K562 (cell line): ENCODE data around the gene TIAM1. TPM values are rescaled to one million over a fixed set of nuclear protein-coding genes. Genes with fewer than 3 reads are reported as not detected.

Source experiments
- ATAC-seq: fragments of 200-7000 bp; cut with Tn5 transposase; 3 replicates; pipeline ENCODE4 v1.9.1; 2020; ENCODE audit warnings: moderate library complexity
- BruUV-seq: library from RNA; stranded (reverse); fragments of 400-500 nt; replicated peaks from 2 replicates; lab custom pipeline; 2021; lab: Mats Ljungman, UMichigan
- CTCF ChIA-PET: fragments of 300-600 bp; formaldehyde crosslinking; extraction: SDS; loops from one replicate; lab custom pipeline; 2021; ENCODE audit warnings: low intra/inter-chr PET ratio; lab: Yijun Ruan, JAX
- POLR2A ChIA-PET: fragments of 300-600, 350-650 bp; sonication (Branson Sonifier 250); formaldehyde crosslinking; extraction: SDS; loops from one replicate; lab custom pipeline; 2021; ENCODE audit warnings: antibody characterized with exemption, inconsistent platforms; lab: Yijun Ruan, JAX
- DNase-seq, 4 experiments: peaks; one replicate each; pipeline versions ENCODE4 v3.0.0 to v3.0.0-alpha.2; 2011 to 2018; ENCODE audit warnings: low spot score in 3 of 4, mixed read lengths in 3 of 4; ENCODE audit errors: extremely low read depth in 1 of 4
- FAIRE-seq: peaks from 2 replicates; lab custom pipeline; 2011; peaks lifted over from hg19 to GRCh38; lab: Jason Lieb, UNC
- H2AFZ ChIP-seq: 2 replicates; pipeline ENCODE4 v1.6.0; 2011; ENCODE audit warnings: low read depth, low read length, control low read depth, inconsistent platforms
- H3K27ac ChIP-seq: fragments of 200-600 bp; 3 replicates; pipeline ENCODE4 v1.8.0; 2011; ENCODE audit warnings: low read depth, mild to moderate bottlenecking, control low read depth, inconsistent platforms, low read length, moderate library complexity, mixed read lengths; ENCODE audit errors: extremely low read depth
- H3K27me3 ChIP-seq, 2 experiments: fragments of 300-600 bp in 1 of 2; 2 replicates in 1 of 2; 3 replicates in 1 of 2; pipeline versions ENCODE4 v1.6.0 to v1.8.0; 2011; ENCODE audit warnings: inconsistent platforms in 2 of 2, low read length in 2 of 2, mild to moderate bottlenecking in 1 of 2, mixed read lengths in 1 of 2, moderate library complexity in 1 of 2; ENCODE audit not compliant: control insufficient read depth in 2 of 2, insufficient read depth in 2 of 2
- H3K36me3 ChIP-seq: fragments of 300-600 bp; 3 replicates; pipeline ENCODE4 v1.8.0; 2011; ENCODE audit warnings: mild to moderate bottlenecking, low read length, inconsistent platforms; ENCODE audit not compliant: control insufficient read depth, insufficient read depth
- H3K4me1 ChIP-seq, 2 experiments: fragments of 200-600 bp in 1 of 2; replicated peaks in 1 of 2; 2 replicates in 1 of 2; 3 replicates in 1 of 2; pipeline versions ENCODE4 v1.5.1 to v1.8.0; 2011; ENCODE audit warnings: inconsistent platforms in 2 of 2, low read length in 2 of 2, mild to moderate bottlenecking in 1 of 2, mixed read lengths in 1 of 2, moderate library complexity in 1 of 2; ENCODE audit not compliant: control insufficient read depth in 2 of 2, insufficient read depth in 2 of 2
- H3K4me2 ChIP-seq: 2 replicates; pipeline ENCODE4 v1.6.1; 2011; ENCODE audit warnings: low read length, control low read depth, inconsistent platforms, mixed read lengths; ENCODE audit not compliant: insufficient read depth
- H3K4me3 ChIP-seq: fragments of 200-600 bp; sonication (generic), shearing (Covaris generic); 2 replicates; pipeline ENCODE4 v1.5.1; 2016; ENCODE audit warnings: control low read depth, inconsistent platforms
- H3K79me2 ChIP-seq: fragments of 200-600 bp; 3 replicates; pipeline ENCODE4 v1.8.0; 2011; ENCODE audit warnings: low read length, inconsistent platforms; ENCODE audit not compliant: control insufficient read depth, insufficient read depth
- H3K9ac ChIP-seq, 2 experiments: 2 replicates each; pipeline versions ENCODE4 v1.6.0 to v1.6.1; 2011; ENCODE audit warnings: low read depth in 2 of 2, low read length in 2 of 2, control low read depth in 1 of 2, inconsistent platforms in 1 of 2, mild to moderate bottlenecking in 1 of 2, mixed read lengths in 1 of 2; ENCODE audit not compliant: insufficient read depth in 1 of 2
- H3K9me1 ChIP-seq: one replicate; pipeline ENCODE4 v1.6.0; 2011; ENCODE audit warnings: inconsistent platforms, mild to moderate bottlenecking, low read length, moderate library complexity; ENCODE audit not compliant: control insufficient read depth, insufficient read depth
- H3K9me3 ChIP-seq: replicated peaks from 2 replicates; pipeline ENCODE4 v1.5.1; 2011; ENCODE audit warnings: low read depth, low read length, inconsistent platforms; ENCODE audit not compliant: control insufficient read depth, insufficient read depth
- H4K20me1 ChIP-seq: replicated peaks from 2 replicates; pipeline ENCODE4 v1.6.1; 2011; ENCODE audit warnings: low read length, inconsistent platforms, mixed read lengths; ENCODE audit not compliant: control insufficient read depth, insufficient read depth
- GATAD2A ChIP-seq: fragments of 450-650 bp; IDR thresholded peaks from 2 replicates; pipeline ENCODE4 v1.6.1; 2017
- HCFC1 ChIP-seq: IDR thresholded peaks from 2 replicates; pipeline ENCODE4 v1.6.1; 2012; ENCODE audit warnings: low read depth, low read length, improper control_type of control experiment
- ILK ChIP-seq: fragments of 450-650 bp; IDR thresholded peaks from 2 replicates; pipeline ENCODE4 v1.6.1; 2016; ENCODE audit warnings: missing genetic modification characterization, low read depth, mild to moderate bottlenecking, missing compliant biosample characterization, moderate library complexity, borderline replicate concordance
- NELFE ChIP-seq: IDR thresholded peaks from 2 replicates; pipeline ENCODE4 v1.6.1; 2011; ENCODE audit warnings: mild to moderate bottlenecking; ENCODE audit not compliant: insufficient read depth, insufficient read length
- SMARCC2 ChIP-seq: fragments of 450-650 bp; IDR thresholded peaks from 2 replicates; pipeline ENCODE4 v1.6.1; 2017; ENCODE audit warnings: antibody characterized with exemption, moderate library complexity, mild to moderate bottlenecking, low read depth
- U2AF2 ChIP-seq: fragments of 200-400 bp; formaldehyde crosslinking; optimal IDR thresholded peaks from 2 replicates; pipeline ENCODE3; 2017; ENCODE audit warnings: low read depth, mild to moderate bottlenecking, low read length
- ZBED1 ChIP-seq: IDR thresholded peaks from 2 replicates; pipeline ENCODE4 v1.6.1; 2014
- ZNF124 ChIP-seq: sonication (generic); formaldehyde crosslinking; IDR thresholded peaks from 2 replicates; pipeline ENCODE4 v1.8.1; 2022; ENCODE audit warnings: missing genetic modification reagents
- WGBS: fragments of 100-300 bp; shearing (Covaris generic); methylation state at CpG from one replicate; pipeline ENCODE4 v1.1.6; 2016; ENCODE audit warnings: low coverage, mixed read lengths; ENCODE audit not compliant: insufficient coverage; ENCODE audit errors: missing lambda C conversion rate; 5-methylcytosine and 5-hydroxymethylcytosine counted together
- in situ Hi-C: fragments of 300-500 bp; cut with MboI; formaldehyde crosslinking; loops from 4 replicates; pipeline ENCODE4 v1.15.0; 2018; ENCODE audit warnings: inconsistent platforms, mixed read lengths
- intact Hi-C: fragments of 100-400 bp; cut with micrococcal nuclease; formaldehyde crosslinking; loops from 2 replicates; pipeline ENCODE4 v1.14.2; 2022
- polyA plus RNA-seq, 8 experiments: library from polyadenylated mRNA; depleted of rRNA in 4 of 8; stranded (reverse) in 5 of 8; unstranded in 3 of 8; fragments of >200 nt; fragmentation: Nextera tagmentation in 2 of 8; fragmentation: Illumina TruSeq in 1 of 8; extraction: Ambion mirVana in 2 of 8; extraction: Trizol in 1 of 8; gene quantifications; 2 replicates each; pipeline versions ENCODE4 v1.2.1 to v1.2.3, GENCODE V29; 2011 to 2014; ENCODE audit warnings: inconsistent platforms in 1 of 8, missing spikeins in 1 of 8
- total RNA-seq, 7 experiments: library from RNA; depleted of rRNA in 6 of 7; stranded (reverse); fragments of >200 nt in 6 of 7; fragmentation: Illumina TruSeq in 2 of 7; extraction: Trizol in 2 of 7; gene quantifications; 2 replicates each; pipeline versions ENCODE4 v1.2.1 to v1.2.3, GENCODE V29; 2011 to 2021; ENCODE audit warnings: low replicate concordance in 1 of 7

The TIAM1 gene
- total and polyA plus RNA-seq, 9 of the 15 experiments (the other 6 are each of a cell fraction or from before 2014, with no cell fraction given) = 0.11 TPM; not detected in 8

DNA sequence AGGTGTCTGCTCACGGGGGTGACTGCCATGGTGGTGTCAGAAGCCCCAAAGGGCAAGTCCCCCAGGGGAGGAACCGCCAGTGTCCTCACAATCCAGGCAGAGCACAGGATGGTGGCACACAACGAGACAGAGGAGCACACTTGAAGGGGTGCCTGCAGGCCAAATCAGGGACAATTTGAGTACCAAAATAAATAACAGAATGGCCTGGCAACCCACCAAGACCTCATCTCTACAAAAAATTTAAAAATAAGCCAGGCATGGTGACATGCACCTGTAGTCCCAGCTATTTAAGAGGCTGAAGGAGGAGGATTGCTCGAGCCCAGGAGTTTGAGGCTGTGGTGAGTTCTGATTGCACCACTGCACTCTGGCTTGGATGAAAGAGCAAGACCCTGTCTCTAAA lies 38.2 kb downstream of the TIAM1 start:
- no TSS peak for BruUV-seq
- Histone ChIP-seq H3K9me1 (no peaks in the 10 kb centered on the region), H4K20me1 (no peaks in the 10 kb centered on the region), H3K36me3 (no peaks in the 10 kb centered on the region), H3K9ac (no peak overlapping the region), H2AFZ (no peak overlapping the region), H3K27ac (no peak overlapping the region), H3K27me3 (peaks cover 0 to 4% of the 10 kb centered on the region in 2 experiments; a peak in 1 of 5 replicates), H3K4me3 (no peak overlapping the region), H3K79me2 (no peaks in the 10 kb centered on the region), H3K4me1 (no peaks in the 10 kb centered on the region), H3K4me2 (no peak overlapping the region), H3K9me3 (no peaks in the 10 kb centered on the region)
- ChIA-PET CTCF (no interaction called here), POLR2A (interaction anchor here (0.9 kb wide), 1 partner anchor 13 kb away, joined by 3 read pairs; no protein-coding TSS in a partner anchor)
- DNase-seq (no peak), FAIRE-seq (no peak), ATAC-seq (no peak)
- intact Hi-C loops (no loop called here), in situ Hi-C loops (no loop called here)
- 0% methylated on average over 4 of the region's 4 CpGs for WGBS
- TF ChIP-seq U2AF2 = no peak
- TF ChIP-seq ILK = no peak
- no peak for TF ChIP-seq ZBED1
- TF ChIP-seq SMARCC2 = no peak
- no peak for TF ChIP-seq ZNF124 (CRISPR knock-in tag)
- no peak for TF ChIP-seq GATAD2A
- no peak for TF ChIP-seq NELFE
- no peak for TF ChIP-seq HCFC1
